CD4-positive, alpha-beta T cell (primary cell): Measurements from ENCODE around the gene DUSP22. TPM values are rescaled to one million over a fixed set of nuclear protein-coding genes. Genes with fewer than 3 reads are reported as not detected.

Experiments used
- ATAC-seq: fragments of 200-7000 bp; cut with Tn5 transposase; one replicate; pipeline ENCODE4 v1.10.0; 2022; ENCODE audit warnings: mild to moderate bottlenecking; ENCODE audit not compliant: poor library complexity
- CTCF ChIA-PET: fragments of 350-600 bp; sonication (Branson Sonifier 250); formaldehyde crosslinking; loops from one replicate; lab custom pipeline; 2021; ENCODE audit warnings: antibody characterized with exemption, inconsistent platforms; lab: Charles Lee
- POLR2A ChIA-PET: fragments of 350-600 bp; sonication (Branson Sonifier 250); formaldehyde crosslinking; loops from one replicate; lab custom pipeline; 2021; ENCODE audit warnings: antibody characterized with exemption, inconsistent platforms; lab: Charles Lee
- DNase-seq, 14 experiments: peaks; one replicate each; pipeline ENCODE4 v3.0.0-alpha.2; 2013 to 2020; ENCODE audit warnings: mixed read lengths in 2 of 14
- H3K27ac ChIP-seq, 2 donors: one replicate each; pipeline versions ENCODE4 v1.5.1 to v1.7.0; 2013; ENCODE audit warnings: low read length in 2 of 2, low read depth in 1 of 2, mild to moderate bottlenecking in 1 of 2
- H3K27me3 ChIP-seq, 2 experiments: 1 replicate in 1 of 2; 2 replicates in 1 of 2; pipeline versions ENCODE4 v1.6.1 to v1.7.0; 2013; ENCODE audit warnings: low read length in 2 of 2, control low read depth in 1 of 2, mild to moderate bottlenecking in 1 of 2, moderate library complexity in 1 of 2; ENCODE audit not compliant: insufficient read depth in 2 of 2, control insufficient read depth in 1 of 2
- H3K36me3 ChIP-seq: one replicate; pipeline ENCODE4 v1.6.1; 2013; ENCODE audit warnings: low read length, control low read depth; ENCODE audit not compliant: insufficient read depth
- H3K4me1 ChIP-seq: one replicate; pipeline ENCODE4 v1.6.1; 2013; ENCODE audit warnings: low read length, control low read depth; ENCODE audit not compliant: insufficient read depth
- H3K4me3 ChIP-seq: one replicate; pipeline ENCODE4 v1.5.1; 2013; ENCODE audit warnings: mild to moderate bottlenecking, low read length, moderate library complexity
- H3K9me3 ChIP-seq, 2 experiments: 1 replicate in 1 of 2; 2 replicates in 1 of 2; pipeline versions ENCODE4 v1.6.1 to v1.7.0; 2013; ENCODE audit warnings: low read length in 2 of 2, mild to moderate bottlenecking in 2 of 2, control low read depth in 1 of 2, moderate library complexity in 1 of 2; ENCODE audit not compliant: control insufficient read depth in 1 of 2, insufficient read depth in 1 of 2
- H3K27ac Mint-ChIP-seq: one replicate; pipeline ENCODE4 v1.8.0; 2020; ENCODE audit warnings: mixed read lengths
- H3K27me3 Mint-ChIP-seq: one replicate; pipeline ENCODE4 v1.8.0; 2021; ENCODE audit warnings: mixed read lengths
- H3K36me3 Mint-ChIP-seq: one replicate; pipeline ENCODE4 v1.8.0; 2021; ENCODE audit warnings: low read depth, mixed read lengths
- H3K4me1 Mint-ChIP-seq: one replicate; pipeline ENCODE4 v1.8.0; 2021; ENCODE audit warnings: low read depth, mixed read lengths
- H3K4me3 Mint-ChIP-seq: one replicate; pipeline ENCODE4 v1.8.0; 2020; ENCODE audit warnings: mild to moderate bottlenecking, mixed read lengths
- H3K9me3 Mint-ChIP-seq: one replicate; pipeline ENCODE4 v1.8.0; 2020; ENCODE audit warnings: mixed read lengths
- CTCF ChIP-seq: fragments of 200-600 bp; IDR thresholded peaks from one replicate; pipeline ENCODE4 v1.8.0; 2022; ENCODE audit warnings: antibody characterized with exemption, mild to moderate bottlenecking
- intact Hi-C, 2 experiments: fragments of 100-400 bp; cut with DNase I in 1 of 2; cut with micrococcal nuclease in 1 of 2; formaldehyde crosslinking; loops; one replicate each; pipeline versions ENCODE4 v1.15.1 to v1.9.0; 2023 to 2025; cut with DNase I, micrococcal nuclease
- total RNA-seq, 174 experiments: library from RNA in 2 of 174; stranded (reverse) in 2 of 174; gene quantifications; one replicate each; pipeline ENCODE4 v1.2.3 and lab custom pipeline; 2021 to 2026

DUSP22 gene
- total RNA-seq, 2 experiments from 2014 or later: 25.4 to 26.3 TPM

- no peak for ATAC-seq
- no peaks in the 10 kb centered on the region for H3K36me3 Mint-ChIP-seq
- intact Hi-C loops: no loop called here
- no peak overlapping the region for H3K4me3 Mint-ChIP-seq
- H3K9me3 ChIP-seq: peaks cover 0 to 32% of the 10 kb centered on the region in 2 experiments
- no peaks in the 10 kb centered on the region for H3K36me3 ChIP-seq
- TF ChIP-seq CTCF: no peak
- no peak overlapping the region for H3K27ac Mint-ChIP-seq
- H3K27me3 Mint-ChIP-seq: no peaks in the 10 kb centered on the region
- H3K4me1 Mint-ChIP-seq: peaks cover 51% of the 10 kb centered on the region
- no peak overlapping the region for H3K4me3 ChIP-seq
- ChIA-PET POLR2A (interaction anchor here (0.6 kb wide), 1 partner anchor 12 kb away, joined by 3 read pairs; no protein-coding TSS in a partner anchor), CTCF (interaction anchor here (0.6 to 1.2 kb wide), 2 partner anchors 9 to 10 kb away, joined by 3 read pairs; no protein-coding TSS in a partner anchor)
- H3K4me1 ChIP-seq: peaks cover 15% of the 10 kb centered on the region
- H3K27me3 ChIP-seq: no peaks in the 10 kb centered on the region
- H3K27ac ChIP-seq: no peak overlapping the region
- no peak for DNase-seq
- H3K9me3 Mint-ChIP-seq: no peaks in the 10 kb centered on the region
Observed at GRCh38 chr6:340186-340955, 48.1 kb downstream of the DUSP22 start.

GRCh38 chr6:340991-341827, 48.9 kb downstream of the DUSP22 start:
- ATAC-seq (no peak), DNase-seq (peak in 3 of 14 experiments; percentile 22 to 67 (median 64))
- no peak overlapping the region for H3K27ac ChIP-seq
- Mint-ChIP-seq H3K27ac (no peak overlapping the region), H3K27me3 (no peaks in the 10 kb centered on the region), H3K4me3 (no peak overlapping the region), H3K4me1 (peaks cover 44% of the 10 kb centered on the region), H3K36me3 (peaks cover 8% of the 10 kb centered on the region), H3K9me3 (no peaks in the 10 kb centered on the region)
- no peaks in the 10 kb centered on the region for H3K27me3 ChIP-seq
- H3K4me3 ChIP-seq: no peak overlapping the region
- CTCF ChIA-PET: interaction anchor here (0.6 to 1.2 kb wide), 2 partner anchors 9 to 10 kb away, joined by 3 read pairs; no protein-coding TSS in a partner anchor
- peaks cover 0 to 32% of the 10 kb centered on the region in 2 experiments for H3K9me3 ChIP-seq
- intact Hi-C loops: no loop called here
- H3K36me3 ChIP-seq: no peaks in the 10 kb centered on the region
- POLR2A ChIA-PET: interaction anchor here (1.4 kb wide), 1 partner anchor 8 kb away, joined by 4 read pairs; no protein-coding TSS in a partner anchor
- no peak for TF ChIP-seq CTCF
- H3K4me1 ChIP-seq: peaks cover 15% of the 10 kb centered on the region

GRCh38 chr6:341914-342831, 49.9 kb downstream of the DUSP22 start:
- ChIA-PET POLR2A (interaction anchor here (1.4 kb wide), 1 partner anchor 7 kb away, joined by 4 read pairs; no protein-coding TSS in a partner anchor), CTCF (no interaction called here)
- H3K27me3 Mint-ChIP-seq: no peaks in the 10 kb centered on the region
- Histone ChIP-seq H3K36me3 (no peaks in the 10 kb centered on the region), H3K4me1 (peaks cover 5% of the 10 kb centered on the region), H3K27me3 (no peaks in the 10 kb centered on the region), H3K9me3 (peaks cover 0 to 32% of the 10 kb centered on the region in 2 experiments), H3K27ac (no peak overlapping the region), H3K4me3 (no peak overlapping the region)
- no peak overlapping the region for H3K27ac Mint-ChIP-seq
- intact Hi-C loops: no loop called here
- ATAC-seq: no peak
- H3K4me1 Mint-ChIP-seq: peaks cover 34% of the 10 kb centered on the region
- H3K9me3 Mint-ChIP-seq: no peaks in the 10 kb centered on the region
- DNase-seq: peak in 1 of 14 experiments; percentile 27
- TF ChIP-seq CTCF: no peak
- no peak overlapping the region for H3K4me3 Mint-ChIP-seq
- H3K36me3 Mint-ChIP-seq: peaks cover 17% of the 10 kb centered on the region
